AG09319 (cell line): ENCODE measurements around the gene TBATA.

ENCODE experiments used
- DNase-seq: peaks from one replicate; pipeline ENCODE4 v3.0.0-alpha.2; 2010; ENCODE audit warnings: low read depth; ENCODE audit errors: extremely low read depth
- TF ChIP-seq, protein P1 (sequence below): IDR thresholded peaks from 2 replicates; pipeline ENCODE4 v1.5.1; 2011; ENCODE audit warnings: low read depth, mild to moderate bottlenecking, inconsistent platforms, low read length, moderate library complexity

The TBATA gene

GRCh38 chr10:70732569-70732968 lies 52.6 kb downstream of the TBATA start:
- TF ChIP-seq, protein P1, sequence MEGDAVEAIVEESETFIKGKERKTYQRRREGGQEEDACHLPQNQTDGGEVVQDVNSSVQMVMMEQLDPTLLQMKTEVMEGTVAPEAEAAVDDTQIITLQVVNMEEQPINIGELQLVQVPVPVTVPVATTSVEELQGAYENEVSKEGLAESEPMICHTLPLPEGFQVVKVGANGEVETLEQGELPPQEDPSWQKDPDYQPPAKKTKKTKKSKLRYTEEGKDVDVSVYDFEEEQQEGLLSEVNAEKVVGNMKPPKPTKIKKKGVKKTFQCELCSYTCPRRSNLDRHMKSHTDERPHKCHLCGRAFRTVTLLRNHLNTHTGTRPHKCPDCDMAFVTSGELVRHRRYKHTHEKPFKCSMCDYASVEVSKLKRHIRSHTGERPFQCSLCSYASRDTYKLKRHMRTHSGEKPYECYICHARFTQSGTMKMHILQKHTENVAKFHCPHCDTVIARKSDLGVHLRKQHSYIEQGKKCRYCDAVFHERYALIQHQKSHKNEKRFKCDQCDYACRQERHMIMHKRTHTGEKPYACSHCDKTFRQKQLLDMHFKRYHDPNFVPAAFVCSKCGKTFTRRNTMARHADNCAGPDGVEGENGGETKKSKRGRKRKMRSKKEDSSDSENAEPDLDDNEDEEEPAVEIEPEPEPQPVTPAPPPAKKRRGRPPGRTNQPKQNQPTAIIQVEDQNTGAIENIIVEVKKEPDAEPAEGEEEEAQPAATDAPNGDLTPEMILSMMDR: no peak
- DNase-seq: no peak

DNA sequence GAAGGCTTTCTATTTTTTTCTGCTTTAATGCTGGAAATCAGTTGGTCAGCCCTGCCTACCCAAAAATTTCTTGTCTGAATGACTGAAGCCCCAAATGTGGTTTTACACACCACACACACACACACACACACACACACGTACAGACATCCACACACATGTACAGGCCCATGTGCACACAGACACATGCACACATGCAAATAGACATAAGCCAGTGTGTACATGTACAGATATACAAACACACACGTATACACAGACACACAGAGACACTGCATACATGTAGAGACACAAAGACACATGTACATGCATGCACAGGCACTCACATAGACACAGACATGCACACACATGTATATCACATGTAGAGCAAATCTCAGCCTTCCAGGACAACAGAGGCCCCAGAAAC lies 54.2 kb downstream of the TBATA start:
- TF ChIP-seq, protein P1: no peak
- DNase-seq: no peak

DNA sequence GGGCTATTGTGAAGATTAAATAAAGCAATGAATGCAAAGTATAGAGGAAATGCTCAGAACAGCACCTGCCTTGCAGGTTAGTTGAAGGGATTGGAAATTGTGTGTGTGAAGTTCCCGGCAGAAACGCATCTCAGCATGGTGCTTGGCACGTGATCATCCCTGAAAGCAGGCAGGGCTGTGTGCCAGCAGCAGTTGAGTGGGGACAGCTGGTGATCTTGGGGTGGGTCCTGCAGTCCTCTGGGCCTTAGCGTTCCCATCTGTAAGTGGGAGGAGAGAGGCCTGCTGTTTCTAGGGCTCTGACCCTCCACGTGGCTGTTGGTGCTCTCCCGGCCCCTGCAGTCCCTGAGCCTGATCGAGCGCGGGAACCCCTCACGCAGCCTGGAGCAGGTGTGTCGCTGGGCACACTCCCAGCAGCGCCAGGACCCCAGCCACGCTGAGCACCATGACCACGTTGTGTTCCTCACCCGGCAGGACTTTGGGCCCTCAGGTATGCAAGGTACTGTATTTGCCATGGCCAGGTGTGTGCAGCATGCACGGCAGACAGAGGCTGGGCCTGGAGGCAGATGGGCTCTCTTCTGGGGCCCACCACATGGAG lies 55.3 kb downstream of the TBATA start:
- TF ChIP-seq, protein P1: no peak
- DNase-seq: no peak

GRCh38 chr10:70728328-70728727 lies 56.8 kb downstream of the TBATA start:
- DNase-seq: no peak
- TF ChIP-seq, protein P1: no peak

- no peak for DNase-seq
- TF ChIP-seq, protein P1: no peak
Observed at GRCh38 chr10:70726909-70727495, 58.2 kb downstream of the TBATA start.

DNA sequence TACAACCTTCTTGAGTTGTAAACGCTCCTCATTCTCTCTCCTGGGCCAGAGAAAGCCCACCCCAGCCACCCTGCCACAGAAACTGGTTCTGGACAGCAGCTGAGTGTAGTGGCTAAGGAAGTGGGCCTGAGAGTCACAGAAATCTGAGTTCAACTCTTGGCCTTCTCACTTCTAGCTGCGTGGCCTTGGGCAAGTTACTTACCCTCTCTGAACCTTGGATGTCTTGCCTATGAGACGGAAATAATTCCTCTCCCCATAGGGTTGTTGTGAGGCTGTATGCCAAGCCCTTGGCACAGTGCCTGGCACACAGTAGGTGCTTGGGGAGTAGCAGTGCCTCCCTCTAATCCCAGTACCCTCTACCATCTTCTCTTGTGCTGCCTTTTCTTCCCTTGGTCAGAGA lies 61.4 kb downstream of the TBATA start:
- no peak for DNase-seq
- TF ChIP-seq, protein P1: no peak

GRCh38 chr10:70722820-70723424 lies 62.3 kb downstream of the TBATA start:
- no peak for DNase-seq
- TF ChIP-seq, protein P1: no peak
